Left cardiac atrium (tissue), 4 donors: ENCODE measurements around the gene PCP4. TPM values are rescaled to one million over a fixed set of nuclear protein-coding genes. Genes with fewer than 3 reads are reported as not detected.

Experiments used
- ATAC-seq, 2 donors: fragments of 200-7000 bp; cut with Tn5 transposase; one replicate each; pipeline ENCODE4 v1.9.1; 2020; ENCODE audit warnings: mild to moderate bottlenecking in 2 of 2, moderate library complexity in 2 of 2
- DNase-seq: peaks from one replicate; pipeline ENCODE4 v3.0.0-alpha.2; 2020
- intact Hi-C, 2 donors: fragments of 100-400 bp; cut with DNase I; formaldehyde crosslinking; loops; one replicate each; pipeline versions ENCODE4 v1.14.1 to v1.15.1; 2022 to 2023
- total RNA-seq, 2 donors: library from RNA; stranded (reverse); fragmentation: NEBNext Ultra II Directional; extraction: Animal tissue kit (Norgen Biotek cat#: 25700); gene quantifications; one replicate each; pipeline ENCODE4 v1.2.1, GENCODE V29; 2021
- donor health status: DM: no; HTN: yes; CAD: no.
- donor health status: DM: no; HTN: yes; CAD: no; lungs with severe emphysema.
- donor health status: DM: yes; HTN: yes; CAD: no.
- donor health status: Dilated cardiomyopathy.

The PCP4 gene
- total RNA-seq, 2 donors from 2014 or later = 6.4 to 6.8 TPM

DNA sequence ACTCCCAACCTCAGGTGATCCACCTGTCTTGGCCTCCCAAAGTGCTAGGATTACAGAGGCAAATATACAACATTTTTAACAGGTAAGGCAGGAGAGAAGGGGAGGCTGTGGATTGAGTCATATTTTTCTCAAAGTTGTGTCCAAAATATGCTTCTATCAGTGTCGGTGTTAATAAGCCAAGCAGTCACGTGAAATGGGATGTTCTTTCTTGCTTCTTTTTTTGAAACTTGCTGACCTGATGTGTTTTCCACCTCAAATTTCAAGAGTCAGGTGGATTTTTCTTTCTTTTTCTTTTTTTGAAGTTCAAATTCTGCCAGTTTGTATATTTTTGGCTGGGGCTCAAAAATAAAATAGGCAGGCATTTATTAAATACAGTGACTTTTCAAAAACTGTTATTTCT lies 91.5 kb downstream of the PCP4 start:
- ATAC-seq (no peak), DNase-seq (no peak)
- intact Hi-C loops = no loop called here

DNA sequence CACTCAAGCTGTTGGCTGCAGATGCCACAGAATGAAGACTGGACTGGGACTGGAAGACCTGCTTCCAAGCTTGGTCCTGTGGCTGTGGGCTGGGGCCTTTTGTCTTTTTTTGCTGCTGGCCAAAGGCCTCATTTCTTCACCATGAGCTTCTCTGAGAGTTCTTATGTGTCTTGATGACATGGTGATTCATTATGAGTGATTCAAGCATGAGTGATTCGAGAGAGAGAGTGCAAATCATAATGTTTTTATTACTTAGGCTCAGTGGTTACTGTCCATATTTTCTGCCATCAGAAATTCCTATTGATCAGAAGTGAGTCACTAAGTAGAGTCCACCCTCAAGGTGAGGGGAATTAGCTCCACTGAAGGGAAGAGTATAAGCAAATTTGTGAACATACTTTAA lies 94.0 kb downstream of the PCP4 start:
- ATAC-seq (no peak), DNase-seq (no peak)

DNA sequence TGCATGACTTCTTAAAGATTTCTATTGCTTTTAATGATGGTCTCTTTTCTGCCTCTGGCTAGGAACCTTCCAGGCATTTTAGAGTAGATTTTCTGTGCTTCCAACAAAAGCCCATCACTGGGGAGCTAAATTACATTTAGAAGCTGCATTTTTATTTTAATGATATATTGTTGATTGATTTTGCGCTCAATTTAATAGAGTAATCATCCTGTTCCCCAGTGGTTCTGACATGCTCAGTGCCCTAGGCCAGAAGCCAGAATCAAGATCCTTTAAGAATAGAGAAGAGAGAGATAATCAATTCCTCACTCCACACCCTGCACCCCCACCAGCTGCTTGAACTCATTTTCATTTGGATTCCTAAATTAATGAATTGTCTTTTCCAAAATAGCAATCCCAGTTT lies 97.8 kb downstream of the PCP4 start:
- intact Hi-C loops = no loop called here
- DNase-seq (no peak), ATAC-seq (no peak)

More for the DNA sequence above, 94.0 kb downstream of the PCP4 start:
- intact Hi-C loops = no loop called here

GRCh38 chr21:39966786-39967185 lies 99.5 kb downstream of the PCP4 start:
- no peak for ATAC-seq
- DNase-seq = no peak
- intact Hi-C loops = no loop called here

- intact Hi-C loops = no loop called here
- ATAC-seq = no peak
- no peak for DNase-seq
Observed at GRCh38 chr21:39968010-39968409, 100.8 kb downstream of the PCP4 start.

DNA sequence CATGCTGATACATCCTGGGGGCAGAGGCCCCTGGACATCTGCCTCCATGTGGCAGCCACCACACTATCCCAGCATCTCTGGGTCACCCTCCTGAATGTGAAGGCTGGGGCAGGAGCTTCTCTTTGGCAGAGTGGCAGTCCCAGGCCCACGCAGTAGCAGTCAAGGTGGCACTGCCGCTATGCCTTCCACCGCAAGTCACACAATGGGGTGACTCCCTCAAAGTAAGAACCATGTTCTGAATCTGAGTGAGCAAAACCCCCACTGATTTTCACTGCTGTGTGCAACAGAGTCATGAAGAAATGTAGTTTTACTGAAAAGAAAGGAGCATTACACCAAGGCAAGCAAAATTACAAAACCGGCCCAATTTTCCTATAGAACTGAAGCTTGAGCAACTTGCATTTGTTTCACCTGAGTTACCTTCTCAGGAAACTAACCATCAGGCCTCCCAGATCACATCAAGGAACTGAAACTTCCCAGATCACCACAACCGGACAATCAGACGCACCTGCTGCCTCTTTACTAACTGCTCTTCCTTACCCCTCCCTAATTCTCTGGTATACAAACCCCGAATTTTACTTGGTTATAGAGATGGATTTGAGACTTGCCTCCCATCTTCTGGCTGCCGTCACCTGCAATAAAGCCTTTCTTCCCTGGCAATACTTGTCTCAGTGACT lies 102.6 kb downstream of the PCP4 start:
- intact Hi-C loops = no loop called here
- DNase-seq = no peak
- no peak for ATAC-seq

- DNase-seq (no peak), ATAC-seq (no peak)
- intact Hi-C loops = no loop called here
Observed at GRCh38 chr21:39971956-39972355, 104.7 kb downstream of the PCP4 start.

GRCh38 chr21:39972471-39972870 lies 105.2 kb downstream of the PCP4 start:
- intact Hi-C loops = no loop called here
- ATAC-seq (no peak), DNase-seq (no peak)

GRCh38 chr21:39972976-39973770 lies 105.9 kb downstream of the PCP4 start:
- ATAC-seq = no peak

GRCh38 chr21:39976800-39977199 lies 109.6 kb downstream of the PCP4 start:
- DNase-seq (no peak), ATAC-seq (peak in 1 of 2 donors; percentile 36)
- intact Hi-C loops = no loop called here

More at GRCh38 chr21:39972976-39973770, 105.9 kb downstream of the PCP4 start:
- DNase-seq = no peak
- intact Hi-C loops = no loop called here

Other genes starting within 250 kb of the PCP4 start
- 1 to 10 TPM; 4.6 to 6.3 TPM for gene IGSF5, start 122.3 kb upstream of the PCP4 start, total RNA-seq